ENCODE data around the gene PERP.

PERP gene

DNA sequence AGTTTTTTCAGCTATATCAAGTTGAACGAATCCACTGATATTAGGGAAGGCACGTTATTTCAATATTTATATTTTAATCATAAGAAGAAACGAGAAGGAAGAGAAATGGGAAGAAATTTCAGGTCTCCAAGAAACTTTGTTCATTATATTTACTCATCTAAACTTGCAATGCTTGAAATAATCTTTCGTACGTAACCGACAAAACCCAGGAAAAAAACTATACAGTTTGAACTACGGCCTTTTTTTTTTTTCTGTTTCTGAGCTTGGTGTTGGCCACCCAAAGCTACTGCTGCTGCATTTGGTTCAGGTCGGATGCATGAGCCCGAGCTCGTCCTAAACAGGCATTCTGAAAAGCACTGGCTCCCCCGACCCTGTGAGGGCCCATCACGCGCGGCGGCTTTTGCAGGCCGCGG lies 548 bp downstream of the PERP start:
- peak overlapping the region; percentile 47 to 77 (median 62) for H3K4me3 ChIP-seq
- peak overlapping the region; percentile 73 to 99 (median 94) for H3K27ac ChIP-seq

DNA sequence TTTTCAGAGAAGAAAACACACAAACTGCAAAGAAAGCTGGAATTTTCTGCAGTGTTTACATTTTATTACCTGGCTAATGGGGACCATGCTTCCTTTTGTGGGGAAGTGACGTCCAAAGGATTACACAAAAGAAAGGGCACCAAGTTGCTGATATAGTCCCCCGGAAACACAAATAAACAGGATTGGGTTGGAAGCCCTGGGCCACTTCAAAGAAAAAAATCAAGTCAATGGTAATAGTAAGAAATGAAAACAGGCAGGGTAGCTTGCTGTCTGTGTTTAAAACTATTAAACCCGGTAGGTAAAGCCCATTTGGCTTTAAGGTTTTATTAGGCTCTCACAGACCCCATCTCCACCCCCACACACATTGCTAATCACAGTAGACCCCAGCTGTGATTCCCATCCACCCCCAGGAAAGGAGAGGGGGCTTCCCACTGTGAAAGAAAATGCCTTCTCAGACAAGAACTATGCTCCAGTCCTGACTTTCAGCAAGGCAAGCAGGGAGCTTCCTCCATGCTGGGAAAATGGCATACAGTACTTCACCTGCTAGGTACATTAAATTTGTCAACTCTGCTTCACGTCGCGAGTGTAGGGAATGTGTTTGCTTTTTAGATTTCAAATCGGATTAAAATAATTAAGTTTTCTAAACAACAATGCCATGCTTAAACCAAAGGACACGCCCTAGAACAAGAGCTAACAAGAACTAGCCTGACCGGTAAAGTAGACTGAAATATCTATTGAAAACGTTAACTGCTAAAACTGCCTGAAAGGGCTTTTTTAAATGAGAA lies 1.1 kb downstream of the PERP start:
- Histone ChIP-seq H3K4me3 (peak overlapping the region; percentile 47 to 77 (median 62)), H3K27ac (peak overlapping the region in 20 of 21 experiments; percentile 86 to 99 (median 94))

DNA sequence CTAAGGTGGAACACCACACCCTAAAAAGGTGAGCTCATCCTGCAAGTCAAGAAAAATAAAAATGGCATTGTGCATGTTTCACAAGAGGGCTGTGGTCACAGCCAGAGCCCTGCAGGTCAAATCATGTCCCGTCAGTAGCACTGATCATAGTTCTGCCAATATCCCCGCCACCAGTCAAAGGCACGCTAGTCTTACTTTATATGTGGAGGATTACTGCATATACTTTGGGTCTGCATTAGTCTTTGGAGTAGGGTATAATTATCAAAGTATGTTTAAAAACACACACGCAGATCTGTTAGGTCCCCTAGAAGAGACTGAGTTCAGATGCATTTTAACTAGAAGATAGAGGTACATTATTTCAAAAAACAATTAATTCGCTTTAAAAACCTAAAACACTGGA lies 1.8 kb downstream of the PERP start:
- H3K4me3 ChIP-seq: peak overlapping the region; percentile 47 to 77 (median 62)
- H3K27ac ChIP-seq: peak overlapping the region in 20 of 21 experiments; percentile 86 to 99 (median 94)

DNA sequence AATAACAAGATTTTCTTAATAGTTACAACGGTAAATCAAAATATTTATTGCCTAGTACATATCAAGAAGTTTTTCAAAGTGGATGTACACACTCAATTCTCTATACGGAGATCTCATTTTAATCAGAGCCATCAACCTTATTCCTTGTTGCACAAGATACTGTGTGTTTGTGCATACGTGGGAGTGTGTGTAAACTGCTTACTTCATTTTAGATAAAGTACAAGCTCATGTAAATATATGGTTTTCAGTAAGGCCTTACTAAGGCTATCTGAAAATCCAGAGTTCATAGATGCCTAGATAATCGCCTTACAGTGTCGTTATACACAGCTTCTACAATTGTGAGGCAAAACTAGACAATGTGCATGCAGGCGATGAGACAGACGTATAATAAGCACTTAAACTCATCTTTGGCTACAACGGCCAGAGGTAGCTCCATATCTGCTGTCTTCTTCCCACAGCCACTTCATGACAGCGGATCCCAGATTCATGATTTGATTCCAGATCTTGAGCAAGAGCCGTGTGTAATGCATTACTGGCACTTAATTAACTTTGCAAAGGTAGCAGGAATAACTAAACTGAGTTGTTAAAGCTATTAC lies 2.5 kb downstream of the PERP start:
- H3K4me3 ChIP-seq: peak overlapping the region; percentile 21 to 77 (median 62)
- peak overlapping the region in 20 of 21 experiments; percentile 41 to 99 (median 94) for H3K27ac ChIP-seq

DNA sequence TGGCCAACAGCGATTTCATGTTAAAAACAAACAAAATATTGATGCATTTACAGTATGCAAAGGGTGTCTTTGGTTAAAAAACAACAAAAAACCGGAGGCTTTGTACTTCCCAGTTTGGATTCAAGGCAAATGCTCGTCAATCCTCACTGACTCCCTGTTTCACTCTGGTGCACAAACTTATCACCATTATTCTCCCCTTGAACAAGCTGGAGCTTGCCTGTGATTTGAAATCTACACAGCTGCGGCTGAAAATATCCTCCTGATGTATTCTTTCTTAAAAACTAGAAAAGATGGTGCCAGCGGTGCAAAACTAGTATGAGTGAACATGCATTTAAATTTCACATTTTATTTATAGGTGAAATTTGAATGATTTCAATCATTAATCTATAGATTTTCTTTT lies 3.3 kb downstream of the PERP start:
- Histone ChIP-seq H3K4me3 (peak overlapping the region; percentile 12 to 77 (median 58)), H3K27ac (peak overlapping the region in 20 of 21 experiments; percentile 18 to 99 (median 94))

DNA sequence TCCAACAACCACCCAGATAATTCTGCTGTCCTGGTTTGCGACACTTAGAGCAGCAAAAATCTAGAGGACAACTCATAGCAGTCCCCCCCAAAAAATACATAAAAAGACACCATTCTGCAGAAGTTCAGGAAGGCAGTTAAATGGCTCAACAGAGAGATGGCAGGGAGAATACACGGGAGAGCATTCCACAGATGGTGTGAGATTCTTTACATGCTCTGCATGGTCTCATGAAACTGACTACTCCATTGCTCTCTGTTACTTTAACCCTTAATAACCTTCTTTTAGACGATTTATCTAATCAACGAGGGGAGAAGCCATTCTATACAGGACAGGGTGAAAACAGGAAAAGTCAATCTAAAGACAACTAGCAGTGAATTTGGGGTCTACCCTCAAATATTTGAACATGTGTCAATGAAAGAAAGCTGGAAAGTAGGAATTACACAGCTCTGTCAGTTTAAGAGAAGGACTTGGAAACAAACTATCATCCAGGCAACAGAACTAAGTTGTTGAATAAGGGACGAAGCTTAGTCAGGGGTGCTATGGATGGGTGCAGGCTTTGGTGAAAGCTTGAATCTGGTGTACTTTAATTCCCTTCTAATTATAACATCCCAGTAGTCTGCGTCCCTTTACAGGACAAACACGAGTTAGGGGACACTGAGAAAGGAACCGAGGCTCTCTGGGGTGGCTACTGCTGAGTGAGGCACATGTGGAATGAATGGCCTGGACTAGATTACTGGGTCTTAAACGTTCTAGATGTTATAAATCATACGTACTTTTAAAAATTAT lies 5.1 kb downstream of the PERP start:
- Histone ChIP-seq H3K4me3 (peak overlapping the region in 4 of 7 experiments; percentile 2 to 58 (median 7)), H3K27ac (peak overlapping the region in 19 of 21 experiments; percentile 33 to 99 (median 93))

DNA sequence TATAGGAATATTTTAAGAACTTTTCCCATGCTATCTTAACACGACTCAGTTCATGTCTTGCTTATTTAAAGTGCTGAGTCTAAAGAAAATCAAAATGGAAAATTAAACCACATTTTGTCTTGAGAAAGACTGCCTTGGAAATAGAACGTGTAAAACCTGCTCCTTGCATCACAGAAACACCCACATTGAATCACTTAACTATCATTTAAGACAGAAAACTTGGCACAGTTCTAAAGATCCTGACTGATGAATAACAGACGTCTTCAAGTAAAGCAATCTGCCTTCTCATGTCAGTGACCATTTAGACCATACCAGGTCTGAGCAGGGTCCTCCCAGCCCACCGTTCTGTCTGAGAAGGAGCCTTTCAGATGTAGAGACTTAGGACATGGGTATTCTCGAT lies 7.4 kb downstream of the PERP start:
- Histone ChIP-seq H3K4me3 (peak overlapping the region in 1 of 7 experiments; percentile 7), H3K27ac (peak overlapping the region in 18 of 21 experiments; percentile 9 to 99 (median 62))

DNA sequence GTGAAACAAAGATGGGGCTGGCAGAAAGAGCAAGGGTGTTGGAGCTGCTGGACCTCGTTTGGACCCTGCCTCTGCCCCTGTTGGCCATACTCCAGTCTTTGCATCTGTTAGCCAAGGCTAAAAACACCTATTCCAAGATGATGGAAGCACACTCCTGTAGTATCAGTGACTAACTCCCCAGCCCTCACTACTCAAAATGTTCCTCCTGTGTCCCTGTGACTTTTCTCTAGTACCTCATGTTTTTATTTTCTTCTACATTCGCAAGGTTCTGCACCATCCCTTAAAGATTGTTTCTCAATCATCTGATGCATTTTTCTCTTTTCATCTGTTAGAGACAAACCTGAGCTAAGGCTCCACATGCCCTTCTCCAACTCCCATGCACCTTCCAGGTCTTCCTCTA lies 8.9 kb downstream of the PERP start:
- H3K27ac ChIP-seq: peak overlapping the region in 11 of 21 experiments; percentile 2 to 91 (median 41)

DNA sequence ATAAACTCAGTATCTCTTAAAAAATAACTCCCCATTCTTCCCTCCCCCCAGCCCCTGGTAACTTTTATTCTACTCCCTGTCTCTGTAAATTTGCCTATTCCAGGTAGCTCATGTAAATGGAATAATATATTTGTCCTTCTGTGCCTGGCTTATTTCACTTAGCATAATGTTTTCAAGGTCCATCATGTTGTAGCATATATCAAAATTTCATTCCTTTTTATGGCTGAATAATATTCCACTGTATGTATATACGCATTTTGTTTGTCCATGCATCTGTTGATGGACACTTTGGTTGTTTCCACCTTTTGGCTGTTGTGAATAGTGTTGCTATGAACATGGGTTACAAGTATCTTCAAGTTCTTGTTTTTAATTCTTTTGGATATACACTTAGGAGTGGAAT lies 13.0 kb downstream of the PERP start:
- Histone ChIP-seq H3K4me3 (no peak overlapping the region), H3K27ac (peak overlapping the region in 1 of 21 experiments; percentile 11)

More for the DNA sequence above, 8.9 kb downstream of the PERP start:
- H3K4me3 ChIP-seq: no peak overlapping the region

DNA sequence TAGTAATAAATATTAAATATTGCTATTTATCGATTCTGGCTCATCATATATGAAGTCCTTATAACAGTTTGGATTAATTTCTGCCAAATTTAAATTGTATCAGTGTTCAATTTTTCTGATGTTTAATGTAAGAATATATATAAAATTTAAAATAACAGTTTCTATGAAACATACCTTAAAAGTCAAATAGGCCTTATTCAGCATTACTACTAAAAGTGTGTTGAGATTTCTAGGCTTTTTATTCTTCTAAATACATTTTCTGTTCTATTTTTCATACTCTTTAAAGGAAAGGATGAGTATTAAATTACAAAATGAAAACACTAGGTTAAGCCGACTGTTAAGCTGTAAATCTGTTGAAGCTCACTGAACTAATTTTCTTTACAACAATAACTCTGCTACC lies 13.6 kb downstream of the PERP start:
- Histone ChIP-seq H3K4me3 (no peak overlapping the region), H3K27ac (no peak overlapping the region)

DNA sequence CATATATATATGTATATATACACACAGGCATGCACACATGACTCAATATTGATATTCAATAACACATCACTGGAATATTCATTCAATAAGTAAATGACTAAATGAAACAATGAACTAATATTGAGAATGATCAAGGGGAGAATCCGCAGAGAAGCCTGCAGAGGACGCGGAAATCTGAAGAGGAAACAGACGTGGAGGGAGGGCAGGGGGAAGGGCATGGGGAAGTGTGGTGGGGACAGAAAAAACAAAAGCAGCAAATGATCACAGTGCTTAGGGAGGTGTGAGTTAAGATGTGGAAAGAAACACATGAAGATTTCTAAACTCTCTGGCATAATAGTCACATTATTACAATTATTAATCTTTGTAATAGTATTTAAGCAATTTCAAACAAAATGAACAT lies 14.5 kb downstream of the PERP start:
- H3K4me3 ChIP-seq: no peak overlapping the region

DNA sequence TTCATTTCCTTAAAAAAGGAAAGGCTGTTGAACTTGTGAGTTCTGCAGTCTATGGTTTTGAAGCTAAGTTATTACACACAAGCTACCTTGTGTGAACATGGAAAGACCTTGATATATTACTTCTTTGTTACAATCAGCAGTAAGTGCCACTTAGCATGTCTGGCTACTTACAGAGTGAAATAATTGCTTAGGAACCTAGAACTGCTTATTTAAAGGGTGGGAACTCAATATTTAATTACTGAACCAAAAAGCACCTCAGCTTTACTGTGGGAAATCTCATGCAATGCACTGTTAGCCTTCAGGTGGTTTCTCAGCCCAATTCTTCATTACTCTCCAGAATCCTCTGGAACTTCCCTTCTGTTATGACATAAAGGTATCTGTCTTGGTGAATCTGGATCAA lies 17.9 kb downstream of the PERP start:
- peak overlapping the region in 18 of 21 experiments; percentile 6 to 81 (median 62) for H3K27ac ChIP-seq
- no peak overlapping the region for H3K4me3 ChIP-seq

More for the DNA sequence above, 14.5 kb downstream of the PERP start:
- no peak overlapping the region for H3K27ac ChIP-seq

DNA sequence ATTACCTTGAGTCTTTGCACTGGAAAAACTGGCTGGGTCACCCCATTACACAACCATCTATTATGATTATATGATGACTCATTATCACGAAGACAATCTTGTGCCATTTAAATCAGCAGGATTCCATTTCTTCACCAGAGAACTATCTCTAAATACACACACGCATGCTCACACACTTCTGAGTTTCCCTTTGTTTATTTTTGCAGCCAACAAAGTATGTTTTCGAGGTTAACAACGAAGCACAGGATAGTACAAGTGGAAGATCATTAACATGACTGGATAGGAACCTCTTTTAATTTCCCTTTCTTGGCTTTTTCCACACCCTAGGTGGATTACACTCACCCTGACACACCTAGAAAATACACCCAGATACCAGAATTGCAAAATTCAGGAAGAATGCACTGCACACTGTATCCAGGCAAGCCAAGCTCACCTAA lies 18.9 kb downstream of the PERP start:
- H3K4me3 ChIP-seq: no peak overlapping the region
- H3K27ac ChIP-seq: peak overlapping the region in 19 of 21 experiments; percentile 3 to 82 (median 61)

DNA sequence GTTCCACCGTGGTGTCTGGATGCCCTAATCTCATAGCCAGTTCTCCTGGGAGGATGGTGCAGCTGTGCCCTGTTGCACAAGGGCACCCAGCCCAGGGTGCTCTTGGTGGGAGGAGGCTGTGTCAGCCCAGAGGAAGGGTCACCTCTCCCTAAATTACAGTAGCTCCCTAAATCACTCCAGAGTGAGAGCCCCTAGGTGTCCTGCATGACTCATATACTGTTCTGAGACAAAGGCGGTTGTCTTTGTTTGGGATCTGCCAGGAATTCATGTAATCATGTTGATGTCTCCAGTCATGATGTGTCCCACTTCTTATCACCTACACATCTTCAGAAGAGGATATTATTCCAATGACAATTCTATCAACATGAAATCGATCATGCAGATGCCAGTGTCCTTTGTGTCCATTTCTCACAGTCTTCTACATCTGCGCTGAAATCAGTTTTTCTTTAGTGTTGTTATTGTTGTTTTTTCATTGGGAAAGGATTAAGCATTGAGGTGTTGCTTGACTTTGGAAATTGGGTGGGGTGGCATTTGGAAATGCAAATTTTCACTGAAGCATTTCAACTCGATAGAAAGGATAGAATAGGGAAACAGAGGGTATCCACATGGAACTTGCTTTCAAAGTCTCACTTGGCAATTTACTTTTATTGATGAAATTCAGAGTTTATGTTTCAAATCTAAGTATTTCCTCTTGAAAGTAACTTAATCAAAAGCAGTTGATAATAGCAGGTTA lies 19.5 kb downstream of the PERP start:
- peak overlapping the region in 19 of 21 experiments; percentile 20 to 82 (median 62) for H3K27ac ChIP-seq
- H3K4me3 ChIP-seq: no peak overlapping the region

DNA sequence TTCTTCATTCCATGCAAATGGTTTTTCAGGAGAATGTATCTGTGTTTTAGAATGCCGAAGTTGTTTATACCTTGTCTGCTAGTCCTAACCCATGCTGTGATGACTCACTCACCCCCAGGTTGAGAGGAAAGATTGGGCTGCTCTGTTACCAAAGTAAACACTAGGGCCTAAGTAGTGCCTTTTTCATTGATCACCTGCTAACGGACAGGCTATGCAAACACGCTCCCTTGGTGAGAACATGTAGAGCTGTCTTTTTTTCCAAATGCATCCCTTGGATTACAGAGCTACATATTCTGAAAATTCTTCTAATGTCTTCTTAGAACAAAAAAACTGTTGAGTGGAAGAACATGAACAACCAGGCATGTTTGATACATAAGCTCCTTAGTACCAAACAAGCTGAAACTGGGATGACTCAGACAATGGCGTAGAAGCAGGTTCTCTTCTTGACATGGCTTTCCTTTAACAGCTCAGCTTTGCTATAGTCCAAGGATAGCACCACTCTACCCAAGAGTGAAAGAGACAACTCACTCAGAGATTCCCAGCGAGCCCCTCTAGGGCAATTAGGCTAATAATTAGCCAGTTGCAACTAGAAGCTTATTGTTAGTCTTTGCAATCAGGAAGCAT lies 20.5 kb downstream of the PERP start:
- Histone ChIP-seq H3K4me3 (no peak overlapping the region), H3K27ac (peak overlapping the region in 17 of 21 experiments; percentile 18 to 82 (median 62))

DNA sequence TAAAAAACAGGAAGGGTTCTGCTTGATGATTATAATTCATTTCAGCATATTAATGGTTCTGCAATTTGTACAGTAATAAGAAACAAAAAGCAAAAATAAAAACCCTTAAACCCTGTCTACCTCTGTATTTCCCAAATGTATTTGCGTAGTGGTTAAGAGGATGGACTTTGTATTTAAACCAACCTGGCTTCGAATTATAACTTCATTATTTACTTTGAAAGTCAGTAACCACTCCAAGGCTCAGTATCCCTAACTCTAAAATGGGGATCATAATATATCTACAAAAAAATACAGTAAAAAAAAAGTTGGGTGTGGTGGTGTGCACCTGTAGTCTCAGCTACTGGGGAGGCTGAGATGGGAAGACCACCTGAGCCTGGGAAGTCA lies 21.4 kb downstream of the PERP start:
- Histone ChIP-seq H3K4me3 (no peak overlapping the region), H3K27ac (peak overlapping the region in 8 of 21 experiments; percentile 10 to 82 (median 53))

DNA sequence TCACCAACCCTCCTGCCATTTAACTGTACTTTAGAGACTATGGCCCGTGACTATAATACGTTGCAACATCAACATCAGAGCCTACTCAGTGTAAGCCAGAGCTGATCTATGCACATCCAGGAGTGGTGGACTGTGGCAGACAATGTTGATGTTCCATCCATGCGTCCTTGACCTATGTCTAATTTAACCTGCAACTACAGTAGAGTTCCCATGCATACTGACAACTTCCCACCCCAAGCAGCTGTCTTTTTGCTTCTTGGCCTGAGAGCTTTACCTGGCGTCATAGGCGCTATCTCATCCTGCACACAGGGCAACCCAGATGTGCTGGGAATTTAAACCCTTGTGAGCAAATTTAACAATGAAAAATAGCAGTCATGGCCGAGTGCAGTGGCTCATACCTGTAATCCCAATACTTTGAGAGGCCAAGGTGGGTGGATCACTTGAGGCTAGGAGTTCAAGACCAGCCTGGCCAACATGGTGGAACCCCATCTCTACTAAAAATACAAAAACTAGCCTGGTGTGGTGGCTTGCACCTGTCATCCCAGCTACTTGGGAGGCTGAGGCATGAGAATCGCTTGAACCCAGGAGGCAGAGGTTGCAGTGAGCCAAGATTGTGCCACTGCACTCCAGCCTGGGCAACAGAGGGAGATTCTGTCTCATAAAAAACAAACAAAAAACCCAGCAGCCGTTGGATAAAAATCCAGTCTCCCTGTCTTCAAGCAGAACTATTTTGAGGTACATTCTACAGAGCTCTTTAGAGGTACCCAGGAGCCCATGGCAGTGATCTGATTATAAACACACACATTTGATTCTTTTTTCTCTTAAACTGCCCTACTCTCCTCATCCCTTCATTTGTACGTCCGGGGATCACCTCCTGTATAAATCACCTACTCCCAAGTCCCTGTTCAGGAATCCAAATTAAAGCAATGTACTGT lies 22.0 kb downstream of the PERP start:
- Histone ChIP-seq H3K4me3 (no peak overlapping the region), H3K27ac (peak overlapping the region in 7 of 21 experiments; percentile 10 to 80 (median 28))

DNA sequence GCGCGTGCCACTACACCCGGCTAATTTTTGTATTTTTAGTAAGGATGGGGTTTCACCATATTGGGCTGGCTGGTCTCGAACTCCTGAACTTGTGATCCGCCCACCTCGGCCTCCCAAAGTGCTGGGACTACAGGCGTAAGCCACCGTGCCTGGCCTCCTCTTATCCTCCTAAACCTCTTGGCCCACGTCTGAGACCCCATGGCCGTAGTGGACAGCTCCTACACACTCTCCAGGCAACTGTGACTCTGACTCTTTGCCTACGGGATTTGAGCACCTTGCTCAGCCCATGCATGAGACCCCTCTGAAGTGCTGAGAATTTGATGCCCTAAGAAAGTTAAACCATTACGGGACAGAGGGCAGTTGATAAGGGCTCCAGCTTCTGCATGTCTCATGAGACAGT lies 25.0 kb downstream of the PERP start:
- H3K27ac ChIP-seq: no peak overlapping the region
- no peak overlapping the region for H3K4me3 ChIP-seq
